ENCODE measurements around the gene WDR44. TPM values are rescaled to one million over a fixed set of nuclear protein-coding genes. Genes with fewer than 3 reads are reported as not detected.

WDR44 gene
- polyA plus RNA-seq, 2 of the 4 experiments (the other 2 are of a cell fraction): 9.9 to 22.1 TPM

- no peak overlapping the region for H3K4me2 ChIP-seq
- H3K9me3 ChIP-seq: no peaks in the 10 kb centered on the region
- H3K4me3 ChIP-seq: no peak overlapping the region
- ATAC-seq: no peak
- no peak for FAIRE-seq
- CTCF ChIA-PET: interaction anchor here (0.6 kb wide), 1 partner anchor 335 kb away, joined by 3 read pairs; no protein-coding TSS in a partner anchor
- no peak for DNase-seq (ENCODE audit: low read depth in 1 of 2, low spot score in 1 of 2)
- POLR2A ChIA-PET: no interaction called here
- TF ChIP-seq MAX (IDR thresholded peaks at IDR 0.05): no peak
- TF ChIP-seq RNF2 (IDR thresholded peaks at IDR 0.05; ENCODE audit: borderline replicate concordance, low read depth): no peak
- TF ChIP-seq MAZ (IDR thresholded peaks at IDR 0.05; ENCODE audit: borderline replicate concordance, low read depth, low read length): no peak
- no peak for TF ChIP-seq CEBPB (IDR thresholded peaks at IDR 0.05)
- no peak for TF ChIP-seq HMGXB4 (CRISPR knock-in tag; IDR thresholded peaks at IDR 0.05; ENCODE audit: borderline replicate concordance)
- TF ChIP-seq RAD21 (conservative IDR thresholded peaks at IDR 0.05 in 1 of 2, IDR thresholded peaks at IDR 0.05 in 1 of 2): no peak
- TF ChIP-seq HOXB5 (CRISPR knock-in tag; IDR thresholded peaks at IDR 0.05): no peak
- no peak for TF ChIP-seq NPAS2 (CRISPR knock-in tag; IDR thresholded peaks at IDR 0.05; ENCODE audit: borderline replicate concordance)
- TF ChIP-seq ESRRA (IDR thresholded peaks at IDR 0.05; ENCODE audit: borderline replicate concordance, low read length): no peak
- TF ChIP-seq FOSB (CRISPR knock-in tag; IDR thresholded peaks at IDR 0.05): no peak
- TF ChIP-seq HOXA7 (CRISPR knock-in tag; IDR thresholded peaks at IDR 0.05): no peak
- no peak for TF ChIP-seq SMC3 (IDR thresholded peaks at IDR 0.05)
- no peak for TF ChIP-seq REST (IDR thresholded peaks at IDR 0.05)
- no peak for TF ChIP-seq JUNB (IDR thresholded peaks at IDR 0.05)
- no peak for TF ChIP-seq RCOR1 (IDR thresholded peaks at IDR 0.05; ENCODE audit: low read depth, low read length)
- no peak for TF ChIP-seq PHF8 (IDR thresholded peaks at IDR 0.05; ENCODE audit: borderline replicate concordance, low read depth)
- no peak for TF ChIP-seq GATA3 (IDR thresholded peaks at IDR 0.05; ENCODE audit: borderline replicate concordance)
- H3K27ac ChIP-seq: no peak overlapping the region
- WGBS (ENCODE audit: missing lambda C conversion rate): 28% methylated on average over 3 of the region's 3 CpGs
- H3K4me1 ChIP-seq: no peaks in the 10 kb centered on the region
Observed at GRCh38 chrX:118329175-118329574, 16.7 kb upstream of the WDR44 start.

- no peaks in the 10 kb centered on the region for H3K9me3 ChIP-seq
- no peak for TF ChIP-seq HOXB13 (CRISPR knock-in tag; IDR thresholded peaks at IDR 0.05; ENCODE audit: low read depth)
- DNase-seq (ENCODE audit: low read depth in 1 of 2, low spot score in 1 of 2): no peak
- no peak overlapping the region for H3K27ac ChIP-seq
- 78% methylated on average over 2 of the region's 2 CpGs for WGBS (ENCODE audit: missing lambda C conversion rate)
- CTCF ChIA-PET: interaction anchor here (0.7 kb wide), 1 partner anchor 45 kb away, joined by 3 read pairs; no protein-coding TSS in a partner anchor
- no peak for ATAC-seq
- H3K4me3 ChIP-seq: no peak overlapping the region
- FAIRE-seq: no peak
- POLR2A ChIA-PET: no interaction called here
- no peaks in the 10 kb centered on the region for H3K4me1 ChIP-seq
- no peak overlapping the region for H3K4me2 ChIP-seq
Observed at GRCh38 chrX:118337687-118338086, 8.2 kb upstream of the WDR44 start.

GRCh38 chrX:118338930-118339329 lies 7.0 kb upstream of the WDR44 start:
- no peaks in the 10 kb centered on the region for H3K4me1 ChIP-seq
- ATAC-seq: no peak
- POLR2A ChIA-PET: no interaction called here
- FAIRE-seq: no peak
- no peak for TF ChIP-seq BCL3 (IDR thresholded peaks at IDR 0.05)
- peak; percentile 65; the same call in 1 of the 2 replicates for TF ChIP-seq KDM1A (IDR thresholded peaks at IDR 0.05; ENCODE audit: low read depth)
- peak; percentile 66; the same call in 1 of the 2 replicates for TF ChIP-seq HDAC2 (IDR thresholded peaks at IDR 0.05)
- TF ChIP-seq FOSL2 (IDR thresholded peaks at IDR 0.05): no peak
- no peak for TF ChIP-seq FOSL2 (CRISPR knock-in tag; IDR thresholded peaks at IDR 0.05)
- H3K9me3 ChIP-seq: no peaks in the 10 kb centered on the region
- DNase-seq (ENCODE audit: low read depth in 1 of 2, low spot score in 1 of 2): no peak
- no peak overlapping the region for H3K27ac ChIP-seq
- H3K4me2 ChIP-seq: no peak overlapping the region
- CTCF ChIA-PET: no interaction called here
- no peak overlapping the region for H3K4me3 ChIP-seq
